Body of pancreas (tissue), 4 donors: ENCODE measurements around the gene DDX18.

Experiments used
- CTCF ChIP-seq, 7 experiments: fragments of 450-650 bp in 4 of 7; fragments of 200-600 bp in 3 of 7; sonication (generic) in 3 of 7; IDR thresholded peaks; one replicate each; pipeline ENCODE4 v1.5.1; 2016 to 2019; ENCODE audit warnings: antibody characterized with exemption in 7 of 7
- POLR2A ChIP-seq, 3 donors: fragments of 450-650 bp; IDR thresholded peaks; one replicate each; pipeline ENCODE4 v1.6.1; 2016; ENCODE audit warnings: antibody characterized with exemption in 3 of 3, mild to moderate bottlenecking in 2 of 3

GRCh38 chr2:117853873-117854272 lies 39.4 kb downstream of the DDX18 start:
- TF ChIP-seq CTCF (IDR thresholded peaks at IDR 0.05) = no peak
- TF ChIP-seq POLR2A (IDR thresholded peaks at IDR 0.05) = no peak
